Neural cell (in vitro differentiated cells): ENCODE measurements around the gene CAST.

Experiments used
- CTCF ChIP-seq: fragments of 450-650 bp; IDR thresholded peaks from 2 replicates; pipeline ENCODE4 v1.5.1; 2014; ENCODE audit warnings: antibody characterized with exemption, mild to moderate bottlenecking, moderate library complexity; ENCODE audit not compliant: poor library complexity, severe bottlenecking
- EP300 ChIP-seq: fragments of 450-650 bp; conservative IDR thresholded peaks from 2 replicates; pipeline ENCODE4 v1.6.1; 2014; ENCODE audit warnings: antibody characterized with exemption, mild to moderate bottlenecking, moderate library complexity; ENCODE audit not compliant: poor library complexity, severe bottlenecking
- EZH2 ChIP-seq: fragments of 200-600, 300-800 bp; shearing (Covaris generic), sonication (generic); IDR thresholded peaks from 2 replicates; pipeline ENCODE4 v1.6.1; 2014; ENCODE audit warnings: antibody characterized with exemption, low read length, borderline replicate concordance, mild to moderate bottlenecking; ENCODE audit not compliant: insufficient read depth, poor library complexity, severe bottlenecking
- POLR2AphosphoS5 ChIP-seq: IDR thresholded peaks from 2 replicates; pipeline ENCODE4 v1.6.1; 2012
- REST ChIP-seq: IDR thresholded peaks from 2 replicates; pipeline ENCODE4 v1.6.1; 2012; ENCODE audit warnings: borderline replicate concordance
- SMC3 ChIP-seq: fragments of 450-650 bp; conservative IDR thresholded peaks from 2 replicates; pipeline ENCODE4 v1.6.1; 2014; ENCODE audit warnings: antibody characterized with exemption, mild to moderate bottlenecking, moderate library complexity; ENCODE audit not compliant: poor library complexity

- TF ChIP-seq EP300 (no peak), REST (no peak), CTCF (no peak), SMC3 (no peak), EZH2 (no peak), POLR2AphosphoS5 (no peak)
Observed at GRCh38 chr5:96756985-96757384, 94.8 kb downstream of the CAST start.
